Measurements from ENCODE around the gene PRDM16.

- TF ChIP-seq EZH2phosphoT487 (IDR thresholded peaks at IDR 0.05; ENCODE audit: borderline replicate concordance) (no peak), ZBTB33 (IDR thresholded peaks at IDR 0.05; ENCODE audit: extremely low read depth, insufficient replicate concordance, low read length) (no peak)
Observed at GRCh38 chr1:3404801-3405200, 335.8 kb downstream of the PRDM16 start.
